ENCODE measurements around the gene DNM3. TPM values are rescaled to one million over a fixed set of nuclear protein-coding genes. Genes with fewer than 3 reads are reported as not detected.

DNM3 gene
- total RNA-seq, 1 donor from 2014 or later = 7.7 TPM

- Mint-ChIP-seq H3K36me3 (ENCODE audit: low read depth, unreplicated experiment) (peaks cover 18% of the 10 kb centered on the region), H3K9me3 (ENCODE audit: unreplicated experiment) (no peaks in the 10 kb centered on the region), H3K27ac (ENCODE audit: unreplicated experiment) (no peak overlapping the region), H3K4me3 (ENCODE audit: unreplicated experiment) (no peak overlapping the region), H3K4me1 (ENCODE audit: unreplicated experiment) (peaks cover 37% of the 10 kb centered on the region), H3K27me3 (ENCODE audit: unreplicated experiment) (peaks cover 1% of the 10 kb centered on the region)
- DNase-seq (ENCODE audit: low spot score) = no peak
- TF ChIP-seq CTCF (IDR thresholded peaks at IDR 0.05; ENCODE audit: unreplicated experiment) = no peak
Observed at GRCh38 chr1:171800851-171801250, 40.4 kb upstream of the DNM3 start.

GRCh38 chr1:171801487-171801891 is 39.8 kb upstream of the DNM3 start:
- H3K27ac Mint-ChIP-seq (ENCODE audit: unreplicated experiment) = no peak overlapping the region
- no peaks in the 10 kb centered on the region for H3K9me3 Mint-ChIP-seq (ENCODE audit: unreplicated experiment)
- TF ChIP-seq CTCF (IDR thresholded peaks at IDR 0.05; ENCODE audit: unreplicated experiment) = peak; percentile 70
- peaks cover 11% of the 10 kb centered on the region for H3K36me3 Mint-ChIP-seq (ENCODE audit: low read depth, unreplicated experiment)
- DNase-seq (ENCODE audit: low spot score) = peak; percentile 33
- H3K27me3 Mint-ChIP-seq (ENCODE audit: unreplicated experiment) = peaks cover 1% of the 10 kb centered on the region
- no peak overlapping the region for H3K4me3 Mint-ChIP-seq (ENCODE audit: unreplicated experiment)
- peaks cover 37% of the 10 kb centered on the region for H3K4me1 Mint-ChIP-seq (ENCODE audit: unreplicated experiment)

GRCh38 chr1:171802207-171802606 is 39.1 kb upstream of the DNM3 start:
- no peak for DNase-seq (ENCODE audit: low spot score)
- TF ChIP-seq CTCF (IDR thresholded peaks at IDR 0.05; ENCODE audit: unreplicated experiment) = no peak
- Mint-ChIP-seq H3K4me1 (ENCODE audit: unreplicated experiment) (peaks cover 37% of the 10 kb centered on the region), H3K27me3 (ENCODE audit: unreplicated experiment) (peaks cover 1% of the 10 kb centered on the region), H3K4me3 (ENCODE audit: unreplicated experiment) (no peak overlapping the region), H3K9me3 (ENCODE audit: unreplicated experiment) (no peaks in the 10 kb centered on the region), H3K36me3 (ENCODE audit: low read depth, unreplicated experiment) (peaks cover 4% of the 10 kb centered on the region), H3K27ac (ENCODE audit: unreplicated experiment) (no peak overlapping the region)

GRCh38 chr1:171803045-171803444 is 38.3 kb upstream of the DNM3 start:
- TF ChIP-seq CTCF (IDR thresholded peaks at IDR 0.05; ENCODE audit: unreplicated experiment) = no peak
- Mint-ChIP-seq H3K9me3 (ENCODE audit: unreplicated experiment) (no peaks in the 10 kb centered on the region), H3K27me3 (ENCODE audit: unreplicated experiment) (peaks cover 1% of the 10 kb centered on the region), H3K4me1 (ENCODE audit: unreplicated experiment) (peaks cover 37% of the 10 kb centered on the region), H3K4me3 (ENCODE audit: unreplicated experiment) (no peak overlapping the region), H3K36me3 (ENCODE audit: low read depth, unreplicated experiment) (peaks cover 4% of the 10 kb centered on the region), H3K27ac (ENCODE audit: unreplicated experiment) (no peak overlapping the region)
- no peak for DNase-seq (ENCODE audit: low spot score)

GRCh38 chr1:171803461-171804022 is 37.8 kb upstream of the DNM3 start:
- Mint-ChIP-seq H3K36me3 (ENCODE audit: low read depth, unreplicated experiment) (peaks cover 1% of the 10 kb centered on the region), H3K4me3 (ENCODE audit: unreplicated experiment) (no peak overlapping the region), H3K27ac (ENCODE audit: unreplicated experiment) (no peak overlapping the region), H3K4me1 (ENCODE audit: unreplicated experiment) (peaks cover 37% of the 10 kb centered on the region), H3K9me3 (ENCODE audit: unreplicated experiment) (no peaks in the 10 kb centered on the region), H3K27me3 (ENCODE audit: unreplicated experiment) (peaks cover 1% of the 10 kb centered on the region)
- no peak for DNase-seq (ENCODE audit: low spot score)
- TF ChIP-seq CTCF (IDR thresholded peaks at IDR 0.05; ENCODE audit: unreplicated experiment) = no peak

Data from endothelial cell (in vitro differentiated cells).